ENCODE measurements around the gene NELL1.

The NELL1 gene

GRCh38 chr11:20973940-20974559 is 304.7 kb downstream of the NELL1 start:
- no peak for TF ChIP-seq CTCF (IDR thresholded peaks at IDR 0.05)

GRCh38 chr11:20980736-20981135 is 311.4 kb downstream of the NELL1 start:
- no peak for TF ChIP-seq CTCF (IDR thresholded peaks at IDR 0.05)

- TF ChIP-seq CTCF (IDR thresholded peaks at IDR 0.05), result no peak
Measured at GRCh38 chr11:20990447-20990846, 321.1 kb downstream of the NELL1 start.

GRCh38 chr11:20991471-20991870 is 322.1 kb downstream of the NELL1 start:
- TF ChIP-seq CTCF (IDR thresholded peaks at IDR 0.05), result no peak

GRCh38 chr11:21007297-21007696 is 337.9 kb downstream of the NELL1 start:
- no peak for TF ChIP-seq CTCF (IDR thresholded peaks at IDR 0.05)

DNA sequence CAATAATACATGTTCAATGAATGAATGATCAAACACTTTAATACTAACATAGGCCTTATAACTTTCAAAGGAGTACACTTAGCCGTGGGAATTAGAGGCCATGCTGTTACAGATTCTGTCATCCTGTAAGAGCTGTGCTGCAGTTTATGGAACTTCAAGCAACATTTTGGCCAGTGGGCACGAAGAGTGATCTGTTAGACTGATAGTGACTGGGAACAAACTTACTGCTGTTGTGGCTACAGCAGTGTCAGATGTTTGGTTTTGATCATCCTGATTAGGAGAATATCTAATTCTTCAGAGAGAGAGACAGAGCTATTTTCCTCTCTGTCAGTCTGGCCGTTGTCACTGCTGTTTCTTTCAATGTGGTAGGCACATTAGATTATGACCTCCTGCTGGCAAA is 348.9 kb downstream of the NELL1 start:
- TF ChIP-seq CTCF (IDR thresholded peaks at IDR 0.05), result no peak

DNA sequence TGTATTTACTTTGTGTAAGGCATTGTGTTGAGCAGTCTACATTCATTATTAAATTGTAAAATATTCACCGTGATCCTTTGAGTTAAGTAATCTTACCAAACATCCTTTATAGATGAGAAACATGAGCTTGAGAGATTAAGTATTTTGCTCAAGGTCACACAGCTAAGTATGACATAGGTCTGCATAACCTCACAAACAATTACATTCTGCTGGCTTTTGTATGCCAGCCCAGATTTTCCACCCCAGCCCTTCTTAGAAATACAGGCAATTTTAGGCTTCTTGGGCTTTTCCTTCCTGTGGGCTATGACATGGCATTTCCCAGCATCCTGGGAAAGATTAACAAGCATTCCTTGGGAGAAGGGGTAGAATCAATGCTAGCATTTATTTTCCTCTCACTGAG is 357.3 kb downstream of the NELL1 start:
- TF ChIP-seq CTCF (IDR thresholded peaks at IDR 0.05), result no peak

DNA sequence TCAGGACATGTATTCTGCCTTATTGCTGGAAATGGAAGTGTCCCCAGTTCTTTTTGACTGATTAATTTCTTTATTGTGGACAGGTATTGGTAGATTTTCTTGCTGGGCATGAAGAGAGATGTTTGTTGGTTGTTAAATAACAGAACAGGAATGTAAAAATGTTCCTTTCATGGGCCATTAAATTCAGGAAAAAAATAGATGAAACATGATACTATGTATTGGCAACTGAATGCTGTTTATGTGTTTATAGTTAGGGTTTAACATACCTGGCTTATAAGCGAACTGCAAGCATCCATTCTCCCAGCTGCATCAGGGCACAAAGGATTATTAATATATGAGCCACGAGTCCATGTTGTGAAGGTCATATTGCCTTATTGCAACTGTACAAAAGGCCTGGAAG is 368.5 kb downstream of the NELL1 start:
- TF ChIP-seq CTCF (IDR thresholded peaks at IDR 0.05), result no peak

Data from LNCAP (cell line).